HG03097 (cell line): Measurements from ENCODE around the gene C12orf43.

Source experiments
- ATAC-seq: cut with Tn5 transposase; IDR thresholded peaks from one replicate; pipeline ENCODE4 v1.9.1; 2021; ENCODE audit not compliant: unreplicated experiment, low FRiP score

The C12orf43 gene

GRCh38 chr12:121001060-121001459 is 15.2 kb downstream of the C12orf43 start:
- no peak for ATAC-seq

- no peak for ATAC-seq
These were observed 15.8 kb downstream of the C12orf43 start for GRCh38 chr12:121000530-121000929.

DNA sequence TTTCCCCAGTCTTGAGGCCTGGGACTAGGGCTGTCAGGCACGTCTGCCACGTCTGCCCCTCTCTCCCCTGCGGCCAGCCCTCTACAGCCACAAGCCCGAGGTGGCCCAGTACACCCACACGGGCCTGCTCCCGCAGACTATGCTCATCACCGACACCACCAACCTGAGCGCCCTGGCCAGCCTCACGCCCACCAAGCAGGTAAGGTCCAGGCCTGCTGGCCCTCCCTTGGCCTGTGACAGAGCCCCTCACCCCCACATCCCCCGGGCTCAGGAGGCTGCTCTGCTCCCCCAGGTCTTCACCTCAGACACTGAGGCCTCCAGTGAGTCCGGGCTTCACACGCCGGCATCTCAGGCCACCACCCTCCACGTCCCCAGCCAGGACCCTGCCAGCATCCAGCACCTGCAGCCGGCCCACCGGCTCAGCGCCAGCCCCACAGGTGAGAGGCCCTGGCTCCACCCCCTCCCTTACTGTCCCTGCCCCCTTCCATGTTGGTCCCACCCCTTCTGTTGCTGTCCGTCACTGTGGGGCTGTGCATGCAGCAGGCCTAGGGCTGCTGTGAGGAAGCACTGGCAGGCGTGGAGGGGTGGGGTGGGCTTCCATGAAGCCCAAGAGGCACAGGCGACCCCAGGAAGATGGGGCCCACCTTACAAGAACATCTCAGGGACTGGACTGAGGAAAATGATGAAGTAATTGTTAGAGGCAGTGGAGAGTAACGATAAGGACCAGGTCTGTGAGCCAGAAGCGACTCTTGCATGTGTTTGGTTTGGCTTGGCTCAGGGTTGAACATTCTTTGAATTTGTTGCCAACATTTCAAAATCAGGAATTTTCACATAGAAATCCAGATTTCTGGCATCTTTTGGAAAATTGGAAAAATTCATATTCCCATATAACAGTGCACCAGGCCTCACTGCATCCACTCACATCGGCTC is 16.8 kb downstream of the C12orf43 start:
- no peak for ATAC-seq

- ATAC-seq: no peak
These were observed 17.9 kb downstream of the C12orf43 start for GRCh38 chr12:120998435-120998834.

GRCh38 chr12:120997448-120997847 is 18.8 kb downstream of the C12orf43 start:
- ATAC-seq: no peak

- ATAC-seq: no peak
These were observed 20.0 kb downstream of the C12orf43 start for GRCh38 chr12:120996133-120996746.

DNA sequence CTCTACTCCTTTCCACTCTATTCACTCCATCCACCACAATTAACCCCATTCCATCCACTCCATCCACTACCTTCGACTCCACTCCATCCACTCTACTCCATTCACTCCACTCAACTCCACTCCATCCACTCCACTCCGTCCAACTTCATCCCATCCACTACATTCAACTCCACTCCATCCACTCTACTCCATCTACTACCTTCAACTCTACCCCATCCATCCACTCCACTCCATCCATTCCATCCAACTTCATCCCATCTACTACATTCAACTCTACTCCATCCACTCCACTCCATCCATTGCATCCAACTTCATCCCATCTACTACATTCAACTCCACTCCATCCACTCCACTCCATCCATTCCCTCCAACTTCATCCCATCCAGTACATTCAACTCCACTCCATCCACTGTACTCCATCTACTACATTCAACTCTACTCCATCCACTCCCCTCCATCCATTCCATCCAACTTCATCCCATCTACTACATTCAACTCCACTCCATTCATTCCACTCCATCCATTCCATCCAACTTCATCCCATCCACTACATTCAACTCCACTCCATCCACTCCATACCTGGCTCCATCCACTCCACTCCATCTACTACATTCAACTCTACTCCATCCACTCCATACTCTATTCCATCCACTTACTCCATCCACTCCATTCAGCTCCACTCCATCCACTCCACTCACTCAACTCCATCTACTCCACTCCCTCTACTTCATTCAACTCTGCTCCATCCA is 21.5 kb downstream of the C12orf43 start:
- ATAC-seq: no peak

- ATAC-seq: no peak
These were observed 22.2 kb downstream of the C12orf43 start for GRCh38 chr12:120994059-120994458.

DNA sequence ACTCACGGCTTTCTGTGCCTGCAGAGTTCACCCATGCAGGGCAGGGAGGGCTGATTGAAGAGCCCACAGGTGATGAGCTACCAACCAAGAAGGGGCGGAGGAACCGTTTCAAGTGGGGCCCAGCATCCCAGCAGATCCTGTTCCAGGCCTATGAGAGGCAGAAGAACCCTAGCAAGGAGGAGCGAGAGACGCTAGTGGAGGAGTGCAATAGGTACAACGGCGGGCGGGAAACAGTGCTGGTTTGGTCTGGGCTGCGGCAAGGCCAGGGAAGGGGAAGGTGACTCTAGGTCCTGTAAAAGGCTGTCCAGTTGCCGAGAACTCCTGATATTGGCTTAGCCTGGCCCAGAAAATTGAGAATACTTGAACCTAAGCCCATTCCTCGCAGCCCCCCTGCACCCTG is 22.8 kb downstream of the C12orf43 start:
- no peak for ATAC-seq

DNA sequence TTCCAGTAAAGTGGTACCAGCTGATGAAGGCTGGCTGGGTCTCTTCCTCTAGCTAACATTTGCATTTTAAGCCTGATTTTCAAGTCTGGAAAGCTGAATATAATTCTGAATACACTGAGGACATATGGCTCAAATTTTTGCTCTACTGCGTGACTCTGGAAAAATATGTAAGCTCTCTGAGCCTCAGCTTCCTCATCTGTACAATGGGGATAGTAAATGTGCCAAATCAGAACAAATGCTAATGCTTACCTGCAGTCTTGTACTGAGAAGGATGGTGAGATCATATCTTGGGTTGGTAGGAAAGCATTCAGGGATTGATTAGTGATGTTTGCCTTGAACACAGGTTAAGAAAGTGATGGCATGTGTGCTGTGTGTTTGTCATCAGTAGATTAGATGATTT is 23.3 kb downstream of the C12orf43 start:
- no peak for ATAC-seq

GRCh38 chr12:120991965-120992364 is 24.3 kb downstream of the C12orf43 start:
- no peak for ATAC-seq

GRCh38 chr12:120990487-120991055 is 25.7 kb downstream of the C12orf43 start:
- no peak for ATAC-seq

DNA sequence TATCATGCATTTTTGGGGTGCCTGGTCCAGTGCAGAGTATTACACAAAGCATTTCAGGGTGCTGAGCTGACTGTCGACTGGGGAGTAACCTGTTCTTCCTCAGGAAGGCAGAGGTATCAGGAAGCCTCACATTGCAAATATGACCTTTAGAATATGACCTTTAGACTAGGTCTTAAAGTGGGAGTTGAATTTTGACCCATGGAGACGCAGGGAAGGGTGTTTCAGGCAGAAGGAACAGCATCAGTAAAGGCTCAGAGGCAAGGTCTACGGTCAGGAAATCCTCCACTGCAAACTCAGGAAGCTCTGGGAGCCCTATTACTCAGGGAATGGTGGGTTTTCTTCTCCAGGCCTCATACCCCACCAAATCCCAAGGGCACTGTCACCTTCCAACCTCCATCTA is 26.6 kb downstream of the C12orf43 start:
- no peak for ATAC-seq

- ATAC-seq: no peak
These were observed 27.6 kb downstream of the C12orf43 start for GRCh38 chr12:120988658-120989057.

- ATAC-seq: no peak
These were observed 28.1 kb downstream of the C12orf43 start for GRCh38 chr12:120988234-120988633.

GRCh38 chr12:120984351-120984898 is 31.9 kb downstream of the C12orf43 start:
- no peak for ATAC-seq

DNA sequence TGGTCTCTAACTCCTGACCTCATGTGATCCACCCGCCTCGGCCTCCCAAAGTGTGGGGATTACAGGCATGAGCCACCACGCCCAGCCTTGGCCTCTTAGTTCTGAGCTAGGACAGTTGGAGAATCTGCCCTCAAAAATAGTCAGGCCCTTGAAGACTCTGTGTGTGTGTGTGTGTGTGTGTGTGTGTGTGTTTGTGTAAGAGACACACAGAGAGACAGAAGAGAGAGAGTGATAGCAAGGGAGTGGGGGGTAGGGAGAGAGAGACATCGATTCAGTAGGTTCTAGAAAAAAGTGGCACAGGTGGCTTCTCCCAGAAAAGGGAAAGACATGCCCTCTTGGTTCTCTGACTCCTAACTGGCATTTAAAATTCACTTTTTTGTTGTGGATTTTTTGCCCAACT is 32.5 kb downstream of the C12orf43 start:
- ATAC-seq: no peak

DNA sequence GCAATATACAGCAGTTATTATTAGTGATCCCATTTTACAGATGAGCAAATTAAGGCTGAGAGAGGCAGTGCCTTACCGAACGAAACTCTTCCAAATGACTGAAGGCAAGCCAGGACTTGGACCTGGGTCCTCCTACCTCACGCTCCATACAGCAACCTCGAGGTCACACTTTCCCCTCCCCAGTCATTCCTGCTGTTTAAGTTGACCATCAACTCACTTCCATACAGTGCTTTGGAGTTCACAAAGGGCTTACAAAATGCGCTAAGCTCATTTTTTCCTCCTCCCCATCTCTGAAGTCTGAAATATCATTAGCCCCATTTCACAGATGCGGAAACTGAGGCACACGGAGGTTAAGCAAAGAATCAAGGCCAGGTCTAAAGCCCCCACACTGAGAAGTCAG is 33.6 kb downstream of the C12orf43 start:
- ATAC-seq: no peak

GRCh38 chr12:120981407-120981941 is 34.8 kb downstream of the C12orf43 start:
- no peak for ATAC-seq

GRCh38 chr12:120980800-120981368 is 35.4 kb downstream of the C12orf43 start:
- ATAC-seq: no peak
